GM12891 (cell line): ENCODE data around the gene MAP2K7.

Source experiments
- POLR2A ChIP-seq: IDR thresholded peaks from 2 replicates; pipeline ENCODE4 v1.6.1; 2011; ENCODE audit warnings: low read depth, low read length, control low read depth
- POLR2AphosphoS5 ChIP-seq: IDR thresholded peaks from 2 replicates; pipeline ENCODE4 v1.6.1; 2011; ENCODE audit warnings: low read depth, low read length, control low read depth
- TAF1 ChIP-seq: IDR thresholded peaks from 2 replicates; pipeline ENCODE4 v1.6.1; 2011; ENCODE audit warnings: low read depth, low read length, control low read depth

DNA sequence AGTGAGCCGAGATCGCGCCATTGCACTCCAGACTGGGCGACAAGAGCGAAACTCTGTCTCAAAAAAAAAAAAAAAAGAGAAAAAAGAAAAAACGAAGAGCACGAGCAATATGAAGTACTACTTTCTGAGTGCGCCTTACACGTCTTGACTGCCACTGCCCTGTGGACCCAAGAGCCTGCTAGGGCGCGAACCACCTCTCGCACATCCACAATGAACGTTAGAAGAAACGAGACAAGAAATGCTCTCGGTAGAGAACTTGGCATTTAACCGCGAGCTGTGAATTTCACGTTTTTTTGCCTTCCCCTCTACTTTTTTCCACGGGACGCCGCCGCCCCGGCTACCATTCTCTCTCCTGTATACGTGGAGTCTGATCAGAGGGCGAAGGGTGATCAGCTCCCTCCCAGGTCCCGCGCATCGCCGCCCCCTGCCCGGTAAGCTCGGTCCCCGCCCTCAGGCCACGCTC lies 39.3 kb downstream of the MAP2K7 start:
- no peak for TF ChIP-seq POLR2A
- TF ChIP-seq POLR2AphosphoS5: no peak
- no peak for TF ChIP-seq TAF1
